Activated T-cell treated with anti-CD3 and anti-CD28 coated beads for 4 hours (primary cell): ENCODE measurements around the gene CCDC88C.

ENCODE experiments used
- DNase-seq: peaks from one replicate; pipeline ENCODE4 v3.0.0-alpha.2; 2020

CCDC88C gene

DNA sequence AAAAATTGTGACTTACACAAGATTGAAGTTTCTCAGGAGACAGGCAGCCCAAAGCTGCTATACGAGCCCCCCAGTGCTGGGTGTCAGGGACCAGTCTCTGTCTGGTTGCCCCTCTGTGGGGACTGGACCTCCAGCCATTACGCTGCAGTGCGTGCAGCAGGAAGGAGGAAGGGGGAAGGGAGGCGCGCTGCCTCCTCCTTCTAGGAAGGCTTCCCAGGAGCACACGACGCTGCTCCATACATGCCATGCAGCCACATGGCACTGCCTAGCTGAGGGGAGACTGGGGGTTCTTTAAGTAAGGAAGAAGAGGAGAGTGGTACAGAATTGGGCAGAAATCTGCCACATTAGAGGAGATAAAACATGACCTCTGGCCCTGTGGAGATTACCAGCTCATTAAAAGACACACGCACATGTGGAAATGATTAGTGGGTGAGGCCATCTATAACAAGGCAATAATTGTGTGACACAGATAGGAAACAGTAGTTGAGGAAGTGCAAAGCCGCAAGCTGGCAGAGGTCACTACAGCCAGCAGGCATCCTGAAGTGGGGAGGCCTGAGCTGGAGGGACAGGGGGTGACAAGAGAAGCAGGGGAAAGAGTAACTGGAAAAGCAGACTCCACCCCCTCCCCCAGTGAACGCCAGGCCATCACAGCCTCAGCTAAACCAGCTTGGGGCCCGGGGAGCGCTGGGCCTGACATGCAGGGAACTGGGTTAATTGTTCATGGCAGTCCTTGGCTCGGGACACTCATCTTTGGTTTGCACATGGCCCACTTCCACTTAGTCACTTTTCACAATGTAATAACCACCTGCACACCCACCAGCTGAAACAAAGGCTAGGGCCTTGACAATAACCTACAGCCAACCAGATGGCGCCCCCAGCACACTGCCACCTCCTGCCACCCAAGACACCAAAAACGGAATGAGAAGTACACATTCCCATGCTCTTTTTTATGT lies 39.6 kb downstream of the CCDC88C start:
- DNase-seq: no peak

DNA sequence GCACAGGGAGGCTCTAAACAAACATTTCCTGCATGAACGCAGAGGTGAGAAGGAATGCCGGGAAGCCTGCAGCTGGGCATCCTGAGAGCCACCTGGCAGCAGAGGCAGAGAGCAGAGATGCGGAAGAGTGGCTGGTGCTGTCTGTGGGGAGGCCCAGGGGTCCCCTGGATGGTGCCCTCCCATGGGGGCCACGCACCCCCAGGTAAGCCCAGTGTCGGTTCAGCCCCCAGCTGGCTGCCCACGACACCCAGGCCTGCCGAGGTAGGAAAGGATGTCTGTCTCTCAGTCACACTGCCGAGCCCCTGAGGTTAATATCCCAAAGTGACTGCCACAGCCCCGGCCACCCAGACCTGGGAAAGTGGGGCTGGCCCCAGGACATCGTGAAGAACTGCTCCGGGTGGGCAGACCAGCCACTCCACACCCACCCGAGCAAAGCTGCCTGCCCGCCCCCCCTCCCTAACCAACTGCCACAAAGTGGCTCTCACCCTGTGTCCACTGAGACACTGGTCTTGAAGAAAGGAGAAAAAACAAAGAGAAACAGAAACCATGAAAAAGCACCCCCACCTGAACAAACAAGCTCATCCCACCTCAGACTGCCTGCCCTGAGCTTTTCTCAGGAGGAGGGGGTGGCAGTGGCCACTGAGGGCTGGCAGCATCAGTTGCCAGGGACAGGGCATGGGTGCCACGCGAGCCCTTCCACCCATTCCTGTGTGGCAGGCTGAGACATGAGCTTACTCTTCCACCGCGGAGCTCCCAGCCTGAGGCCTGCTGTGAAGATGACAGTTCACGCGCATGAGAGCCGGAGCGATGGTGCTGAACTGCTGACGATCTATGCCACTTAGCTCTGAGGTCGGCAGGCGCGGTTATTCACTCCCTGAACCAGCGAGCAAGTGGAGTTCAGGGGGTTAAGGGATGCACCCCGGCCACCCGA lies 40.8 kb downstream of the CCDC88C start:
- no peak for DNase-seq

- DNase-seq: no peak
Measured at GRCh38 chr14:91375720-91376452, 41.7 kb downstream of the CCDC88C start.

DNA sequence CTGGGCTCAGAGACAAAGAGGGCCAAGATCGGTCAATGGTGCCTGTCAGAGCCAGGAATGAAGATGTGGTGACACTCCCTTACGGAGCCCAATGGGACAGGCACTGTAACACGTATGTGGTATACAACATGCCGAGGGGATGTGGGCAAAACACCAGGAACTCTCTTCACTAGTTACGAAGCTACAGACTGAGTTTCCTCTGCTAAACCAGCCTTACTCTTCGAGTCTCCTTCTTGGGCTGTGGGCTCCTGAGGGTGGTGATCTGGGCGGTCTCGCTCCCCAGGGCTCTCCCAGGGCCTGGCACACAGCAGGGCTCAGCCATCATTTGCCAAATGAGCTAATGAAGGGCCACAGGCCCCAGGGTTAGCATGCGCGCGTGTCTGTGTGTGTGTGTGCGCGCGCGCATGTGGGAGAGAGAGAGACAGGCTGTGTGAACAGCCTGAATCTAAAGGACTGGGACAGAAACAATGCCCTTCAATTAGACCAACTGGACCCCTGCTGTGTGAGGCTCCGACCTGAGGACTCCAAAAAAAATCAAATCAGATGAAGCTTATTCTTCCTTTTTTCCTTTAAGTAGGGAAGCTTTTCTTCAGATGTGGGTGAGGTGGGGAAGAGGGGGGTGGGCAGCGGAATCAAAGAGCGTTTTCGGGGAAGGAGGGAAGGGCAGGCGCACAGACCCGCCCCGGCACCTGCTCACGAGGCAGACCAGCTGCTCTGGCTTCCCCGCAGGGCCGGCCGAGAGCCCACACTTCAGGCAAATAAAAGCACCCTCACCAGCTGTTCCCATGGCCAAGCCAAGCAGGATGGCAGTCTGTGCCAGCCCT lies 42.5 kb downstream of the CCDC88C start:
- no peak for DNase-seq

DNA sequence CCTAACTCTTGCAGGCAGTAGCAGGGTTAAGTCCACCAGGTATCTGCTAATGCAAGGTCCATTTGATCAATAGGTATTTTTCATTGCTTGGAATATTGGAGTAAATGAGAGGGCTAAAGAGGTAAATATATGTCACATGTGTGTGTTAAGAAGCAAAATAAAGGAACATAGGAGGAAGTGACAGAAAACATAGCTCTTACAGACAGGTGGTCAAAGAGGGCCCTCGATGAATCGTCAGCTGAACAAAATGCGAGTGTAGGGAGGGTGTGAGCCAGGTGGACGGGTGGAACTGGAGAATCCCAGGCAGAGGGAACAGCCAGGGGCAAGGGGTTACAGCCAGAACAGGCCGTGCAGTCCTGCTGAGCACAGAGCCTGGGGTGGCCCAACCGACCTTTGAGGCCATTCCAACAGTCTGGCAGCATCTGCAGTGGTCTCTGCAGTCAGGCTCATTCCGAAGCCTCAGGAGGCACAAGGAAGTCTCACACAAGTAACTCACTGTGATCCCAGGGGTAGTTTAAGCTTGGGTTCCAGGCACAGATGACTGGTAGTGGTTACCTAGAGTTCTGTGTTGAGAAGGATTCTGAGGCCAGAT lies 43.2 kb downstream of the CCDC88C start:
- no peak for DNase-seq

- DNase-seq: no peak
Measured at GRCh38 chr14:91373591-91374254, 43.9 kb downstream of the CCDC88C start.

- no peak for DNase-seq
Measured at GRCh38 chr14:91372671-91373495, 44.7 kb downstream of the CCDC88C start.

DNA sequence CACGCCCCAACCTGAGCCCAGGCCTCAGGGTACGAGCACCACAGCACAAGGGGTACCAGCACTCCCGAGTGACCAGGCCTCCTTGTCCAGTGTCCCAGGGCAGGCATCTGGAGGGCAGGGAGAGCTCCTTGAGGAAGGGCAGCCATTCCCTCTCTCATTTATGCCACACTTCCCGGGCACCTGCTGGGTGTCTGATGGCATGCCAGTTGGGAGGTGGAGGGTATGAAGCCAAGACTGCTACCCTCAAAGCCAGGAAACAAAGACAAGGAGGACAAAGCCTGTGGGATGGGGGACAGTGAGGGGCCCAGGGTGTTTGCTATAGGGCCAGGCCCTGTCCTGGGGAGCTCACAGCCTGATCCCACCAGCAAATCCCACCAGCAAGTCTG lies 45.6 kb downstream of the CCDC88C start:
- no peak for DNase-seq

DNA sequence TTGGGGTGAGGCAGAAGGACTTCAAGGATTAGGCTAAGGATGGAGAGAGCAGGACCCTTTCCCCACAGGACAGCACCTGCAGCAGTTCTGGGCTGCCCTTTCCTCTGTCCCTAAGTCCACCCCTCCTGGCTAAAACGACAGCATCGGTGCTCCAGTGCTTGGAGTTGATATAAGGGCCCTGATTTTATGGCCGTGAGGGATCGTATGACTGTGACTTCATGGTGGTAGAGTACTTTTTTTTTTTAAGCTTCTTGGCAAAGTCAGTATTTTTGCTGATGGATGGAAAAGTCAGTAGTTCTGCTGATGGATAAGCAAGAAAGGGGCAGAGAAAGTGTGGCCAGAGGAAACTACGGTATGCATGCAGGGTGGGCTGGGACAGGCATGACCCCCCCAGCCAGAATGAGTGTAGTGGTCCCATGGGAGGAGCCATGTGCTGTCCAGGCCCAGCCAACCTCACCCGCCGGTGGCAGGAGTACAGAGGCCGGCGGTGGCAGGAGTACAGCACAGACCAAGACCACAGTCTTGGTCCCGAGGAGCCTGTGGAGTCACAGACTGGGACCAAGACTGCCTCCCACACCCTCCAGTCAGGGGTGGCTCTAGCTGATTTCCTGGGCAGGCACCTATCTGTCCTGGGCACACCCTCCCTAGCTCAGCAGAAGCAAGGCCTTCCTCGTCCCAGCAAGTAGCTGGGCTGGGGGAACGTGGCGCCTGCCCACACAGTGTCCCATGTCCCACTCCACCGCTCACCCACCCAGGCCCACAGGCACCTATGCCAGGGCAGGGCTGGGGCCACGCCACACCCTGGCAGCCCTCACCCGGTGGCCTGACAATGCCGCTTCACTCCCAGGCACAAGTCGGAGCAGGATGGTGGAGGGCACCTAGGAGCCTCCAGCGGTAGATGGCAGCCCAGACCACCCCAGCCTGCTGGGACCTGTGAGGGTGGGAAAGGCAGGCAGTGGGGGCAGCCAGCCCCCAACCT lies 46.3 kb downstream of the CCDC88C start:
- DNase-seq: no peak

- no peak for DNase-seq
Measured at GRCh38 chr14:91369628-91370445, 47.8 kb downstream of the CCDC88C start.

DNA sequence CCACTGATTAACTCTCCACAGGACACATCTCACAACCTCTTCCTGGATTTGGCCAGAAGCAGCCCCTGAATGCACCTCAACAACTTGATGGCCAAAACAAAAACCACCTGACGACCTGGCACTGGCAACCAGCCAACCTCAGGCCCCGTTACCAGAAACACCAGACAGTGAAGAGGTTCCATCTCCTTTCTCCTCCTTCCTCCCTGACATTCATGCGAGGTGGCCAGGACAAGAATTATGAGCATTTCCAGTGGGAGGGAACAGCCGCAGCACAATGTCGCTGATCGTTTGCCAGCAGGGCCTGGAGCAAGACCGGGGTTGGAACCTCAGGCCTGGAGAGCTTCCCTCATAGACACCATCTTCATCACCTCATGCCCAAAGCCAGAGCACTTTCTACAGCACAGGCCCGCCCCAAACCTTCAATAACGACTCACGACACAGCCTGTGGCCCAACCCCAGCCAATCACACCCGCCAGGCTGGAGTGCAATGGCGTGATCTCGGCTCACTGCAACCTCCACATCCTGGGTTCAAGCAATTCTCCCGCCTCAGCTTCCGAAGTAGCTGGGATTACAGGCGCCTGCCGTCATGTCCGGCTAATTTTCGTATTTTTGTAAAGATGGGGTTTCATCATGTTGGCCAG lies 48.7 kb downstream of the CCDC88C start:
- no peak for DNase-seq

DNA sequence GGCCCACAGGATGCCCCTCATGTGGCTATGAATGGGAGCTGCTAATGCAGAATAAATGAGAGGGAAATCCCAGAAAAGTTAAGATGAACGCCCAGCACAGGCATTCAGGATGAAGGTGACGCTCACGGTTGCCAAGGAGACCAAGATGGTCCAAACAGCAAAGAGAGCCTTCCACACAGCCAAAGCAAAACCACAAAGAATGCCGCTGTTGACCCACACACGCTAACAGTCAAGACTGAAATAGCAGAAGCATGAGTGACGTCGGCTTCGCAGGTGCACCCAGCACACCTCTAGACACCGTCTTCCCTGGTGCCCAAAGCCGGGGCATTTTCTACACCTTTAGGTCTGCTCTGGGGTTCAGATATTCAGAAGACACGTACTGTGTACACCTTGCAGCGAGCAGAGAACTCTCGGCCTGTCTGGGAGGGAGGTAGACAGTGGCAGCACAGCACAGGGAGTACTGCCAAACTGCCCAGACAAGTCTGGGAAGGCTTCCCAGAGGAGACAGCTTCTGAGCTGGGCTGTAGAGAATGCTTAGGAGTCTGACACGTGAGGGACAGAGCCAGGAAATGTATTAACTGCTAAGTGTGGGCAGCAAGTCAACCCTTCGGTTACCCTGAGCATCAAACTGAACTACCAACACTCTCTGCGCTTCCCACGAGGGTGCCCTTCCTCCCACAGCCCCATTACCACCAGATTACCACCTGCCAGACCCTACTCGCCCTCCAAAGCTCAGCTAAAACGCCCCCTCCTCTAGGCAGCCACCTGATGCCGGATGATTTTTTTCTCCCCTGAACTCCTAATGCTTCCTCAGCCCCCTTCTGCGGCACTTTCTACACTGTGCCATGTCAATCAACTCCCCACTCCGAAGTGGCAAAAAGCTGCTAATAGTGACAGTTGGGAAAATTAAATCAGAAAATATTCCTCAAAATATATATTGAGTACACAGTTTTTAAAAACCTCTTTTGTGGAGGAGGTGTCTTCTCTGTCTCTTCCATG lies 50.1 kb downstream of the CCDC88C start:
- DNase-seq: no peak

DNA sequence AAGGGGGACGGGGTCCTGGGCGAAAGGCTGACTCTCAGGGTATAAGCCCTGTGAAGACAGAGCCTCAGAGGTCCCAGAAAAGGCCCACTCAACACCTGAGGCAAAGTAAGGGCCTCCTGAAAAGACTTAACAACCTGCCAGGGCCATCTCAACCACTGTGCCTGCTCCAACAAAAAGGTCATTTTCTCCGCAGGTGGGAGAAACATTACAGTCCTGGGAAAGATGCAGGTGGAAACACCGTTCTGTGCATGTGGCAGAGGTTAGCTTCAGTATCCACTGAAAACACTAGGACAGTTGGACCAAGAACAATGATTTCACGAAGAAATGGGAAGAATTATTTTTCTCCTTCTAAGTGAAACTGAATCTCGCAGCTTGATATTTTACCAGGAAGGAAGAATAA lies 50.9 kb downstream of the CCDC88C start:
- no peak for DNase-seq

GRCh38 chr14:91365552-91365951 lies 52.1 kb downstream of the CCDC88C start:
- no peak for DNase-seq

DNA sequence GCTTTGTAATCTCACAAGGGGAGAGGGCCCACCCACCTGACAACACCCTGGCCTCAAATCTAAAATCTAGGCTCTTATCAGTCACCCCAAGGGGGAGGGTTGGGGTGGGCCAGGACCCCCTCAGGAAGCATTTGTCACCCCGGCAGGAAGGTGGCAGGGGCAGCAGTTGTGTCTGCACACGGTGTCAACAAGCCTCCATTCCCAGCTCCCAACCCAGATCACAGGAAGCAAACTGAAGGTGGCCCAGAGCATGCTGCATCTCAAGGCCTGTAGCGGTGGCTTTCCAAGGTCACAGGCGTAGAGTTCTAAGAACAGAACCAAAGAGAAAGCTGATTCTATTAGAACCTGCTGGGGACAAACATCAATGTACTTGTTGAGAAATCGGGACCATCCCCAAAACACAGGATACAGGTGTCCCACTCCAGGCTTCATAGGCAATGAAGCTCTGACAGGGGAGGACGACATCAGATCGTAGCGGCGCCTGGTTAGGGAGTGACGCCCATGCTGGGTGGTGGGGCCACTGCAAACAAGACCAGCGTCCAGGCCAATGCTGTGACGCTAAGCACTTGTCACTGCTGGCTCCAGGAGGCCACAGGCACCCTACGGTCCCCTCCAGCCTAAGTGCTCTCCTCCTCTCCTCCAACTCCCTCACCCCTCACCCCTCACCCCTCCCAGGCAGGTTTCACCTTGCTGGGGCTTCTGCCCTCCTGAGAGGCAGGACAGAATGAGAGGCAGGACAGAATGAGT lies 52.9 kb downstream of the CCDC88C start:
- DNase-seq: no peak
